Stimulated activated naive CD8-positive, alpha-beta T cell treated with anti-CD3 and anti-CD28 coated beads, Interleukin-15, Interleukin-2, amounts not matched to agents 100 ng/mL and 50 ng/mL, for 24 hours (primary cell): ENCODE data around the gene BEND3.

Experiments
- H3K27ac Mint-ChIP-seq: one replicate; pipeline ENCODE4 v1.8.0; 2021; ENCODE audit warnings: mild to moderate bottlenecking, mixed read lengths
- H3K27me3 Mint-ChIP-seq: one replicate; pipeline ENCODE4 v1.8.0; 2021; ENCODE audit warnings: mixed read lengths
- H3K36me3 Mint-ChIP-seq: one replicate; pipeline ENCODE4 v1.8.0; 2021; ENCODE audit warnings: low read depth, mixed read lengths
- H3K4me1 Mint-ChIP-seq: one replicate; pipeline ENCODE4 v1.8.0; 2021; ENCODE audit warnings: low read depth, mixed read lengths
- H3K4me3 Mint-ChIP-seq: one replicate; pipeline ENCODE4 v1.8.0; 2021; ENCODE audit warnings: mild to moderate bottlenecking, mixed read lengths
- H3K9me3 Mint-ChIP-seq: one replicate; pipeline ENCODE4 v1.8.0; 2021; ENCODE audit warnings: mixed read lengths

BEND3 gene

DNA sequence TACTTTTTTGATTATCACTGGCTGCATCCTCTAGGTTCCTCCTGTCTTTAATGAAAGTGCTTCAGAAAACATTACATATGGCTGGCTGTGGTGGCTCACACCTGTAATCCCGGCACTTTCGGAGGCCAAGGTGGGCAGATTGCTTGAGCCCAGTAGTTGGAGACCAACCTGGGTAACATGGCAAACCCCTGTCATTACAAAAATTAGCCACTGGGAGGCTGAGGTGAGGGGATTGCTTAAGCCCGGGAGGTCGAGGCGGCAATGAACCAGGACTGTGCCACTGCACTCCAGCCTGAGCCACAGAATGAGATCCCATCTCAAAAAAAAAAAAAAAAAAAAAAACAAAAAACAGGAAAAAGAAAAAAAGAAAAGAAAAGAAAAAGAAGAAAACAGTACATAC is 35.3 kb downstream of the BEND3 start:
- no peaks in the 10 kb centered on the region for H3K9me3 Mint-ChIP-seq
- no peak overlapping the region for H3K4me3 Mint-ChIP-seq
- no peaks in the 10 kb centered on the region for H3K27me3 Mint-ChIP-seq
- peaks cover 22% of the 10 kb centered on the region for H3K36me3 Mint-ChIP-seq
- H3K4me1 Mint-ChIP-seq = peaks cover 6% of the 10 kb centered on the region
- H3K27ac Mint-ChIP-seq = no peak overlapping the region

DNA sequence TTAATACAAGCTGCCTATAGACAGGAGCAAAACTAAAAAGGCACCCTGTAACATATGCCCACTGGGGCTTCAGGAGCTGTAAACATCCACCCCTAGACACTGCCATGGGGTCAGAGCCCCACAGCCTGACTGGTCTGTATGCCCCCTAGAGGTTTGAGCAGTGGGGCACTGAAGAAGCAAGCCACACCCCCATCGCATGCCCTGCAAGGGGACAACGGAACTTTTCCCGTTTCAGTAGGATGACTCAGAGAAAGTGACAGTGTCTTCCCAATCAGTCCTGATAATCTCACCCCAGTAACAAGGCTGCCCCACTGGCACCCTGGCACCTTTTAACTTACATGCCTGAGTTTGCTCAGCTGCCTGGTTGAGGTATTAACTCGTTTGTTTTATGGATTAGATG is 35.9 kb downstream of the BEND3 start:
- Mint-ChIP-seq H3K4me1 (peaks cover 6% of the 10 kb centered on the region), H3K27me3 (no peaks in the 10 kb centered on the region), H3K9me3 (no peaks in the 10 kb centered on the region), H3K36me3 (peaks cover 15% of the 10 kb centered on the region), H3K4me3 (no peak overlapping the region), H3K27ac (no peak overlapping the region)

GRCh38 chr6:107077710-107078109 is 37.6 kb downstream of the BEND3 start:
- Mint-ChIP-seq H3K27me3 (no peaks in the 10 kb centered on the region), H3K4me1 (peaks cover 6% of the 10 kb centered on the region), H3K36me3 (peaks cover 8% of the 10 kb centered on the region)

GRCh38 chr6:107075951-107076381 is 39.3 kb downstream of the BEND3 start:
- Mint-ChIP-seq H3K4me1 (peaks cover 6% of the 10 kb centered on the region), H3K36me3 (peaks cover 1% of the 10 kb centered on the region), H3K27ac (no peak overlapping the region), H3K9me3 (no peaks in the 10 kb centered on the region), H3K27me3 (no peaks in the 10 kb centered on the region), H3K4me3 (no peak overlapping the region)

More at GRCh38 chr6:107077710-107078109, 37.6 kb downstream of the BEND3 start:
- no peaks in the 10 kb centered on the region for H3K9me3 Mint-ChIP-seq
- no peak overlapping the region for H3K4me3 Mint-ChIP-seq
- no peak overlapping the region for H3K27ac Mint-ChIP-seq

DNA sequence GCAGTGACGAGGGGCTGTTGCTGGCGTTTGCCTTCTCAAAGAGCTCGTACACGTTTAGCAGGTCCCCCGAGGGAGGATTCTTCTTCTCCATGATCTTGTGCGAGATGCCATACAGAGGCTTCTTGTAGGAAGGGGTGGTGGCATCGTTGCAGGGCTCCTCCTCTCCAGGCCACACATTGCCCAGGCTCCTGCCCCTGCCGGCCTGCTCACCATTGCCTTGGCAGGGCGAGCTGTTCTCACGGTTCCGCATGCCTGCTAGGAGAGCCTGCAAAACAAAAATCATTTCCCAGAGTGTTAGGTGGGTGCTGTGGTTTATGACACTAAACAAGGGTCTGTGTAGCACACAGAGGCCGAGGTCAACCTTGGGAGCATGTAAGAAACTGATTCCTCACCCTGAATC is 44.6 kb downstream of the BEND3 start:
- Mint-ChIP-seq H3K27me3 (no peaks in the 10 kb centered on the region), H3K4me3 (no peak overlapping the region), H3K4me1 (peaks cover 20% of the 10 kb centered on the region), H3K27ac (no peak overlapping the region), H3K36me3 (peaks cover 15% of the 10 kb centered on the region), H3K9me3 (no peaks in the 10 kb centered on the region)

GRCh38 chr6:107069631-107070548 is 45.4 kb downstream of the BEND3 start:
- Mint-ChIP-seq H3K27me3 (no peaks in the 10 kb centered on the region), H3K9me3 (no peaks in the 10 kb centered on the region), H3K4me1 (peaks cover 28% of the 10 kb centered on the region), H3K36me3 (peaks cover 15% of the 10 kb centered on the region), H3K4me3 (no peak overlapping the region), H3K27ac (no peak overlapping the region)

DNA sequence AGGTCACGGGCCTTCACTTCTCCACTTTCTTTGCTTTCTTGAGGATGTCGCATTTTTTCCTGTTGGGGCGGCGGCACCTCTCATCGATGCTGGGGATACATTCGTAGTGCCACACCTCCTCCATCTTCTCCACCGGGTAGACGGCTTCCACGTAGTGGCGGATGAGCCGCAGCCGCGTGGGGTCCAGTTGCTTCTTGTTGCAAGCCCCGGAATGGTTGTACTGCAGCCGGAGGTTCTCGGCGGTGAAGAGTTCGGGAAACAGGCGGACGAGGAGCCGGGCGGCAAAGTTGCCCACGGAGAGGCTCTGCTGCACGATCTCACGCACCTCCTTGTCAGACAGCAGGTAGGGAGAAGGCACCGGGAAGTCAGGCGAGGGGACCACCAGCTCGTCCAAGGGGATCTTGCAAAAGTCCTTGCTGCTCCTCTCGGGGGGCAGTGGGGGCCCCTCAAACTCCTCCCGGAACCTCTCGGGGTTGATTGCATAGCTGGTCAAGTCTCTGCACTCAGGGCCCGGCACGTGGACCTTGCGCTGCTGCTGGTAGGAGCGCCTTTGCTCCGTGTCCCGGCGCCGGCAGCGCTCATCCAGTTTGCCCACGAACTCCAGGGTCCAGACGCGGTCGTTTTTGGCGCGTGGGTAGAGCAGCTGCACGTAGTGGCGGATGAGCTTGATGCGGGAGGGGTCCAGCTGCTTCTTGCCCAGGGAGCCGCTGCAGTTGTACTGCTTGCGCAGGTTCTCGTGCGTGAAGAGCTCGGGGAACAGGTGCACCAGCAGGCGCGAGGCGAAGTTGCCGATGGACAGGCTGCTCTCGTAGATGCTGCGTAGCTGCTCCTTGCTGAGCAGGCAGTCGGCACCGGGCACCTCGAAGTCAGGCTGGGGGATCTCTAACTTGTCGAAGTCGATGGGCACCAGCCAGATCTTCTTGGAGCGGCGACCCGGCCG is 46.4 kb downstream of the BEND3 start:
- Mint-ChIP-seq H3K36me3 (peaks cover 15% of the 10 kb centered on the region), H3K27ac (no peak overlapping the region)

GRCh38 chr6:107066697-107067659 is 48.3 kb downstream of the BEND3 start:
- Mint-ChIP-seq H3K36me3 (peaks cover 15% of the 10 kb centered on the region), H3K4me3 (no peak overlapping the region), H3K9me3 (no peaks in the 10 kb centered on the region), H3K27me3 (no peaks in the 10 kb centered on the region), H3K4me1 (peaks cover 50% of the 10 kb centered on the region), H3K27ac (peak overlapping the region; percentile 40)

More for the DNA sequence above, 46.4 kb downstream of the BEND3 start:
- Mint-ChIP-seq H3K4me3 (no peak overlapping the region), H3K27me3 (no peaks in the 10 kb centered on the region), H3K9me3 (no peaks in the 10 kb centered on the region), H3K4me1 (peaks cover 34% of the 10 kb centered on the region)

GRCh38 chr6:107064579-107065065 is 50.7 kb downstream of the BEND3 start:
- Mint-ChIP-seq H3K4me1 (peaks cover 60% of the 10 kb centered on the region), H3K27ac (peak overlapping the region; percentile 71), H3K9me3 (no peaks in the 10 kb centered on the region), H3K4me3 (peak overlapping the region; percentile 33), H3K36me3 (peaks cover 9% of the 10 kb centered on the region), H3K27me3 (no peaks in the 10 kb centered on the region)

DNA sequence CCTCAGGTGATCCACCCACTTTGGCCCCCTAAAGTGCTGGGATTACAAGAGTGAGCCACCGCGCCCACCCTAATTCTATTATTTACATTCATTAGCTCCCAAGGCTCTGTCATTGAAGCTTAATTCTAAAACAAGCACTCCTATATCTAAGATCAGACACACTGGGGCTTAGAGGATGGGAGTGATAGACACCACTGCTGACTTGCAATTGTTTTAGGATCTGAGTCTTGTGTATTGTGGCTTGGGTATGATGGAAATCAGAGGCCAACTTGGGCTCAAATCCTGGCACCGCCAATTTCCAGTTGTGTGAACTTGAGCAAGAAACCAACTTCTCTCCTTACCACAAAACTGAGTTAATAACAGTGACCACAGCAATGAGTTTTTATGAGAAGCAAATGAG is 52.6 kb downstream of the BEND3 start:
- no peaks in the 10 kb centered on the region for H3K9me3 Mint-ChIP-seq
- H3K36me3 Mint-ChIP-seq = no peaks in the 10 kb centered on the region
- H3K27ac Mint-ChIP-seq = no peak overlapping the region
- H3K4me1 Mint-ChIP-seq = peaks cover 60% of the 10 kb centered on the region
- no peak overlapping the region for H3K4me3 Mint-ChIP-seq
- no peaks in the 10 kb centered on the region for H3K27me3 Mint-ChIP-seq

GRCh38 chr6:107061125-107062020 is 53.9 kb downstream of the BEND3 start:
- Mint-ChIP-seq H3K4me3 (peak overlapping the region; percentile 51), H3K9me3 (no peaks in the 10 kb centered on the region), H3K36me3 (no peaks in the 10 kb centered on the region), H3K27ac (no peak overlapping the region), H3K4me1 (peaks cover 47% of the 10 kb centered on the region), H3K27me3 (no peaks in the 10 kb centered on the region)

DNA sequence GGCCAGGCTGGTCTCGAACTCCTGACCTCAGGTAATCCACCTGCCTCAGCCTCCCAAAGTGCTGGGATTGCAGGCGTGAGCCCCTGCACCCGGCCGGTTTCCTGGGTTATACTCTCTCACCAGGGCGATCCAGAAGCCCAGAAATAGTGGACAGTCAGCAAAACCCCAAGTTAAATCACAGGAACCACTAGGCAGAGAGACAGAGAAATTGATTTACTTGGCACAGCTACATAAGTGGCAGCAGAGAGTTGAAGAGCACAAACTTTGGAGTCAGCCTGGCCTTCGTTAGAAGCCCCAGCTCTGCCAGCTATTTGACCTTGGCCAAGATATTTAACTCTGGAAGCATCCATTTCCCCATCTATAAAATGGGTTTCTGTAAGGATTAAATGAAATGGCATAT is 54.6 kb downstream of the BEND3 start:
- no peaks in the 10 kb centered on the region for H3K27me3 Mint-ChIP-seq
- no peaks in the 10 kb centered on the region for H3K9me3 Mint-ChIP-seq
- no peaks in the 10 kb centered on the region for H3K36me3 Mint-ChIP-seq
- no peak overlapping the region for H3K4me3 Mint-ChIP-seq
- H3K27ac Mint-ChIP-seq = no peak overlapping the region
- peaks cover 40% of the 10 kb centered on the region for H3K4me1 Mint-ChIP-seq

GRCh38 chr6:107059606-107060005 is 55.7 kb downstream of the BEND3 start:
- no peaks in the 10 kb centered on the region for H3K9me3 Mint-ChIP-seq
- H3K4me3 Mint-ChIP-seq = no peak overlapping the region
- H3K4me1 Mint-ChIP-seq = peaks cover 29% of the 10 kb centered on the region
- H3K27me3 Mint-ChIP-seq = no peaks in the 10 kb centered on the region
- H3K36me3 Mint-ChIP-seq = no peaks in the 10 kb centered on the region
- no peak overlapping the region for H3K27ac Mint-ChIP-seq
